DMS 273 (cell line): ENCODE data around the gene TRMT112.
A peak's percentile ranks its signal among the peaks of the same experiment; 100 is the strongest.
"Not testable (repeated sequence)": the region's sequence is repeated elsewhere in the genome, so short reads cannot be mapped to it uniquely, and the experiment has no call there.

Source experiments
- DNase-seq: peaks from one replicate; lab custom pipeline; 2025; ENCODE audit not compliant: unreplicated experiment; lab: John Stamatoyannopoulos, UW

Gene TRMT112

GRCh38 chr11:64331569-64332371 lies 14.4 kb upstream of the TRMT112 start:
- DNase-seq = peak; percentile 90

GRCh38 chr11:64330888-64331287 lies 13.5 kb upstream of the TRMT112 start:
- DNase-seq = no peak

GRCh38 chr11:64327993-64328392 lies 10.6 kb upstream of the TRMT112 start:
- DNase-seq = no peak

- no peak for DNase-seq
These were observed 10.0 kb upstream of the TRMT112 start for GRCh38 chr11:64327375-64327774.

- peak; percentile 49 for DNase-seq
These were observed 7.5 kb upstream of the TRMT112 start for GRCh38 chr11:64324692-64325469.

- DNase-seq = not testable (repeated sequence)
These were observed 6.6 kb upstream of the TRMT112 start for GRCh38 chr11:64323984-64324383.

GRCh38 chr11:64323373-64323772 lies 6.0 kb upstream of the TRMT112 start:
- DNase-seq = no peak

GRCh38 chr11:64322925-64323260 lies 5.5 kb upstream of the TRMT112 start:
- no peak for DNase-seq

GRCh38 chr11:64321533-64321932 lies 4.2 kb upstream of the TRMT112 start:
- DNase-seq = no peak

GRCh38 chr11:64321026-64321425 lies 3.7 kb upstream of the TRMT112 start:
- DNase-seq = no peak

GRCh38 chr11:64320556-64320955 lies 3.2 kb upstream of the TRMT112 start:
- no peak for DNase-seq

- no peak for DNase-seq
These were observed 1.7 kb upstream of the TRMT112 start for GRCh38 chr11:64318766-64319761.

- peak; percentile 94 for DNase-seq
These were observed 804 bp upstream of the TRMT112 start, which contains the start of gene PRDX5 for GRCh38 chr11:64317961-64318765. TSS of gene PRDX5 (plus strand) at chr11:64318121. CDS start at chr11:64318216, 95 bp downstream.

GRCh38 chr11:64316672-64317324 lies 561 bp downstream of the TRMT112 start:
- DNase-seq = peak; percentile 75

- not testable (repeated sequence) for DNase-seq
These were observed 1.5 kb downstream of the TRMT112 start for GRCh38 chr11:64315667-64316526.

- DNase-seq = no peak
These were observed 2.4 kb downstream of the TRMT112 start for GRCh38 chr11:64314805-64315561.

GRCh38 chr11:64314146-64314804 lies 3.1 kb downstream of the TRMT112 start:
- no peak for DNase-seq
